Gastrocnemius medialis (tissue), 4 donors: ENCODE data around the gene TFDP1. TPM values are rescaled to one million over a fixed set of nuclear protein-coding genes. Genes with fewer than 3 reads are reported as not detected.

Source experiments
- ATAC-seq, 2 donors: fragments of 150-250 bp; one replicate each; pipeline ENCODE4 v1.9.1; 2016
- DNase-seq, 2 donors: peaks; one replicate each; pipeline ENCODE4 v3.0.0-alpha.2; 2019
- H3K27ac ChIP-seq, 4 donors: fragments of 200-600 bp; sonication (generic); 1 replicate in 1 of 4; 2 replicates in 3 of 4; pipeline ENCODE4 v1.5.1; 2016 to 2018; ENCODE audit warnings: mild to moderate bottlenecking in 2 of 4, moderate library complexity in 1 of 4
- H3K27me3 ChIP-seq, 3 donors: fragments of 200-600 bp; sonication (generic) in 2 of 3; 1 replicate in 1 of 3; 2 replicates in 2 of 3; pipeline versions ENCODE4 v1.5.1 to v1.6.0; 2016 to 2019; ENCODE audit warnings: mild to moderate bottlenecking in 1 of 3, moderate library complexity in 1 of 3
- H3K36me3 ChIP-seq, 2 donors: fragments of 200-600 bp; sonication (generic) in 1 of 2; one replicate each; pipeline ENCODE4 v1.5.1; 2017 to 2018
- H3K4me1 ChIP-seq, 2 donors: fragments of 200-600 bp; sonication (generic) in 1 of 2; one replicate each; pipeline ENCODE4 v1.5.1; 2016 to 2017; ENCODE audit warnings: mild to moderate bottlenecking in 2 of 2
- H3K4me3 ChIP-seq, 4 donors: fragments of 200-600 bp; sonication (generic) in 3 of 4; 1 replicate in 1 of 4; 2 replicates in 3 of 4; pipeline ENCODE4 v1.5.1; 2016 to 2019; ENCODE audit warnings: mild to moderate bottlenecking in 2 of 4
- H3K9me3 ChIP-seq, 3 donors: fragments of 200-600 bp; sonication (generic) in 2 of 3; 1 replicate in 1 of 3; 2 replicates in 2 of 3; pipeline ENCODE4 v1.5.1; 2016 to 2019
- CTCF ChIP-seq, 5 experiments: fragments of 450-650 bp in 3 of 5; fragments of 200-600 bp in 2 of 5; sonication (generic) in 2 of 5; IDR thresholded peaks in 4 of 5; conservative IDR thresholded peaks in 1 of 5; 1 replicate in 4 of 5; 2 replicates in 1 of 5; pipeline ENCODE4 v1.5.1; 2016 to 2019; ENCODE audit warnings: antibody characterized with exemption in 5 of 5, mild to moderate bottlenecking in 3 of 5, moderate library complexity in 3 of 5
- POLR2A ChIP-seq, 2 donors: fragments of 450-650 bp; IDR thresholded peaks; one replicate each; pipeline ENCODE4 v1.6.1; 2017; ENCODE audit warnings: antibody characterized with exemption in 2 of 2, mild to moderate bottlenecking in 2 of 2, moderate library complexity in 2 of 2
- in situ Hi-C, 4 donors: fragments of 200-750 bp; cut with MboI; loops; one replicate each; pipeline versions ENCODE4 v1.15.0 to v1.8.0; 2017; ENCODE audit warnings: low sequenced_read_pairs in 4 of 4
- intact Hi-C: fragments of 100-400 bp; cut with DNase I; formaldehyde crosslinking; loops from one replicate; pipeline ENCODE4 v1.15.1; 2023; ENCODE audit warnings: low total_unique reads
- total RNA-seq, 4 donors: library from RNA; depleted of rRNA; stranded (reverse); fragments of >200 nt; gene quantifications; one replicate each; pipeline versions ENCODE4 v1.1.0 to v1.2.3, GENCODE V29; 2016

Gene TFDP1
- total RNA-seq, 4 donors from 2014 or later = 14.9 to 35.4 (median 29.1) TPM

GRCh38 chr13:113641426-113641825 lies 56.9 kb downstream of the TFDP1 start:
- no peaks in the 10 kb centered on the region for H3K9me3 ChIP-seq
- TF ChIP-seq CTCF (IDR thresholded peaks at IDR 0.05 in 4 of 5, conservative IDR thresholded peaks at IDR 0.05 in 1 of 5) (no peak), POLR2A (IDR thresholded peaks at IDR 0.05) (no peak)
- no peaks in the 10 kb centered on the region for H3K4me1 ChIP-seq
- no peaks in the 10 kb centered on the region for H3K27me3 ChIP-seq
- intact Hi-C loops = no loop called here
- H3K4me3 ChIP-seq = no peak overlapping the region
- DNase-seq (no peak), ATAC-seq (no peak)
- H3K36me3 ChIP-seq = peaks cover 0 to 41% of the 10 kb centered on the region in 2 donors
- in situ Hi-C loops = no loop called here
- no peak overlapping the region for H3K27ac ChIP-seq

- H3K4me1 ChIP-seq = no peaks in the 10 kb centered on the region
- DNase-seq = no peak
- H3K36me3 ChIP-seq = peaks cover 0 to 30% of the 10 kb centered on the region in 2 donors
- H3K27me3 ChIP-seq = no peaks in the 10 kb centered on the region
- intact Hi-C loops (no loop called here), in situ Hi-C loops (no loop called here)
- TF ChIP-seq CTCF (IDR thresholded peaks at IDR 0.05 in 4 of 5, conservative IDR thresholded peaks at IDR 0.05 in 1 of 5) (no peak), POLR2A (IDR thresholded peaks at IDR 0.05) (no peak)
- no peak for ATAC-seq
- H3K27ac ChIP-seq = no peak overlapping the region
- no peak overlapping the region for H3K4me3 ChIP-seq
- no peaks in the 10 kb centered on the region for H3K9me3 ChIP-seq
Observed at GRCh38 chr13:113642563-113642962, 58.0 kb downstream of the TFDP1 start.

- H3K9me3 ChIP-seq = no peaks in the 10 kb centered on the region
- intact Hi-C loops = no loop called here
- in situ Hi-C loops = no loop called here
- no peak for DNase-seq
- no peak overlapping the region for H3K27ac ChIP-seq
- no peak overlapping the region for H3K4me3 ChIP-seq
- peaks cover 0 to 3% of the 10 kb centered on the region in 2 donors for H3K4me1 ChIP-seq
- no peak for TF ChIP-seq POLR2A (IDR thresholded peaks at IDR 0.05)
- TF ChIP-seq CTCF (IDR thresholded peaks at IDR 0.05 in 4 of 5, conservative IDR thresholded peaks at IDR 0.05 in 1 of 5) = no peak
- no peak for ATAC-seq
- no peaks in the 10 kb centered on the region for H3K27me3 ChIP-seq
- peaks cover 0 to 19% of the 10 kb centered on the region in 2 donors for H3K36me3 ChIP-seq
Observed at GRCh38 chr13:113643593-113643992, 59.0 kb downstream of the TFDP1 start.

GRCh38 chr13:113644800-113645199 lies 60.2 kb downstream of the TFDP1 start:
- Histone ChIP-seq H3K4me3 (no peak overlapping the region), H3K36me3 (peaks cover 0 to 12% of the 10 kb centered on the region in 2 donors), H3K9me3 (no peaks in the 10 kb centered on the region), H3K4me1 (peaks cover 0 to 3% of the 10 kb centered on the region in 2 donors), H3K27ac (no peak overlapping the region), H3K27me3 (no peaks in the 10 kb centered on the region)
- in situ Hi-C loops (no loop called here), intact Hi-C loops (no loop called here)
- DNase-seq (no peak), ATAC-seq (no peak)
- TF ChIP-seq POLR2A (IDR thresholded peaks at IDR 0.05) = no peak
- no peak for TF ChIP-seq CTCF (IDR thresholded peaks at IDR 0.05 in 4 of 5, conservative IDR thresholded peaks at IDR 0.05 in 1 of 5)

- no peak for ATAC-seq
- no peak overlapping the region for H3K27ac ChIP-seq
- in situ Hi-C loops (no loop called here), intact Hi-C loops (no loop called here)
- no peaks in the 10 kb centered on the region for H3K27me3 ChIP-seq
- H3K4me1 ChIP-seq = peaks cover 0 to 3% of the 10 kb centered on the region in 2 donors
- no peak overlapping the region for H3K4me3 ChIP-seq
- DNase-seq = no peak
- peaks cover 0 to 7% of the 10 kb centered on the region in 2 donors for H3K36me3 ChIP-seq
- H3K9me3 ChIP-seq = no peaks in the 10 kb centered on the region
- no peak for TF ChIP-seq CTCF (IDR thresholded peaks at IDR 0.05 in 4 of 5, conservative IDR thresholded peaks at IDR 0.05 in 1 of 5)
- no peak for TF ChIP-seq POLR2A (IDR thresholded peaks at IDR 0.05)
Observed at GRCh38 chr13:113645329-113645728, 60.8 kb downstream of the TFDP1 start.
